ENCODE data around the gene NMRK1.

- TF ChIP-seq JUN (IDR thresholded peaks at IDR 0.05; ENCODE audit: borderline replicate concordance, insufficient read depth, insufficient read length, low read depth): no peak
- TF ChIP-seq CTCF (IDR thresholded peaks at IDR 0.05; ENCODE audit: extremely low read depth in 1 of 2, insufficient read depth in 1 of 2, low read depth in 1 of 2, low read length in 2 of 2): no peak
- no peak for TF ChIP-seq EZH2 (IDR thresholded peaks at IDR 0.05; ENCODE audit: borderline replicate concordance, low read depth, low read length, severe bottlenecking)
- no peak for TF ChIP-seq POLR2AphosphoS5 (IDR thresholded peaks at IDR 0.05; ENCODE audit: insufficient read depth, low read depth, low read length)
- TF ChIP-seq POLR2A (IDR thresholded peaks at IDR 0.05; ENCODE audit: low read depth, low read length): no peak
These were observed 42.2 kb upstream of the NMRK1 start for GRCh38 chr9:75130172-75130571.

Data from endothelial cell of umbilical vein (primary cell).